Activated naive CD8-positive, alpha-beta T cell treated with anti-CD3 and anti-CD28 coated beads for 36 hours (primary cell): ENCODE measurements around the gene CISTR. TPM values are rescaled to one million over a fixed set of nuclear protein-coding genes. Genes with fewer than 3 reads are reported as not detected.

Experiments
- DNase-seq: peaks from one replicate; pipeline ENCODE4 v3.0.0; 2021
- H3K27ac Mint-ChIP-seq: one replicate; pipeline ENCODE4 v1.8.0; 2022; ENCODE audit warnings: mild to moderate bottlenecking, moderate library complexity, mixed read lengths
- H3K27me3 Mint-ChIP-seq: one replicate; pipeline ENCODE4 v1.8.0; 2022; ENCODE audit warnings: mild to moderate bottlenecking, mixed read lengths
- H3K36me3 Mint-ChIP-seq: one replicate; pipeline ENCODE4 v1.8.0; 2021; ENCODE audit warnings: mild to moderate bottlenecking, mixed read lengths
- H3K4me1 Mint-ChIP-seq: one replicate; pipeline ENCODE4 v1.8.0; 2021; ENCODE audit warnings: mixed read lengths
- H3K4me3 Mint-ChIP-seq: one replicate; pipeline ENCODE4 v1.8.0; 2022; ENCODE audit warnings: mild to moderate bottlenecking, moderate library complexity, mixed read lengths
- H3K9me3 Mint-ChIP-seq: one replicate; pipeline ENCODE4 v1.8.0; 2022; ENCODE audit warnings: mixed read lengths
- total RNA-seq, 2 experiments: library from RNA; stranded (reverse); gene quantifications; one replicate each; pipeline ENCODE4 v1.2.3, GENCODE V29; 2021

Gene CISTR
- total RNA-seq, 2 experiments from 2014 or later = not detected

DNA sequence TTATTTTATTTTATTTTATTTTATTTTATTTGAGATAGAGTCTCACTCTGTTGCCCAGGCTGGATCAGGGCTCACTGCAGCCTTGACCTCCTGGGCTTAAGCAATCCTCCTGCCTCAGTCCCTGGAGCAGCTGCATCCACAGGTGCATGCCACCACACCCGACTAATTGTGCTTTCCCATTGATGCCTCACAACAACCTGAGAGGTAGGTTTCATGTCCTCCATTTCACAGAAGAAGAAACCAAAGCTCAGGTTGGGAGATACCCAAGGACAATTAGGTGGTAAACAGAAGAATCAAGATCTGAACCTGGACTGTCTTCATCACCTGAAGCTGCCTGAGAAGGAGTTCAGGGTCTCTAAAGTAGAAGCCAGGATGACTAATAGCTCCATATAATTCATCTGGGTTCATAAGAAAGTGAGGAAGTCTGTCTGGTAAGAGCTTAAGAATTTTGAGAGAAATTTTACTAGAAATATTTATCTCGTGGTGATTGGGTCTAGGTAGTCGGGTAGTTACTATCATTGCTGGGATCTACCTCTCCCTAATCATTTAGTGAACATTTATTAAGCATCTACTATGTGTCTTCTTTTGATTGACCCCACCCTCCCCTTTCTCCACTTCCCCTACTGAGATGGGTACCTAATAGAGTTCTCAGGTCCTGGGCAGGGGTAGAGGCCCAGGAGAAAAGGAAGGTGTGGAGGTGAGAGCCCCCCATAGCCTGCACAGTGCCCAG is 52.7 kb downstream of the CISTR start:
- DNase-seq = no peak
- no peaks in the 10 kb centered on the region for H3K36me3 Mint-ChIP-seq
- no peak overlapping the region for H3K27ac Mint-ChIP-seq
- no peaks in the 10 kb centered on the region for H3K9me3 Mint-ChIP-seq
- H3K4me1 Mint-ChIP-seq = peaks cover 29% of the 10 kb centered on the region
- H3K27me3 Mint-ChIP-seq = peaks cover 89% of the 10 kb centered on the region
- no peak overlapping the region for H3K4me3 Mint-ChIP-seq

DNA sequence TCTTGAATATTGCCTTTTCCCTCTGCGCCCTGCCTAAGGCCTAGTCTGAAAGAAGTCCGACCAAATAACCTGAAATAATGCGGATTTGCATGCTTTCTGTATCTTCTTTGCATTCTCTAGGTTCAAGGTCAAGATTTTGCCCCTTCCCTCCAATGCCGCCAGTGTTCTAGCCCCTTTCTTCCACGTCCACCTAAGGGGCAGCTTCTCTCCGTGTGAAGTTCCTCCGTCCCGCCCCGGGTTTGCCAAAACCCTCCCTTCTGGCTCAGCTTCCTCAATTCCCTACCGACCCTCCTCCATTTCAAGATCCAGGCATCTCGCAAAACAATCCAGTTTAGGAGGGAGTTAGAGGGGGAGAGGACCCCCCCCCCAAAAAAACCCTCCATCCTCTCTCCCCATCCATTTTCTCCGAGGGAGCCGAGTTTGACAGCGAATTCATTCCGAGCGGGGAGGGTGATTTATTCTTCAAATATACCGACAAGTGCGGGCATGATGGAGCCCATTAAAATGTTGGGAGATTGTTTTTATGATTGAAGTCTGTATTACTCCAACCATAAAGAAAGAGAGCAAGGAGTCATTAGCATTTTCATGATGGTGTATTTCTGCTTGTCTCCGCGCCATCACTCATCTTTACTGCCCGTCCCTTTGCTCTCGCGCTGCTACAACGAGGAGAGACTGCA is 55.0 kb downstream of the CISTR start:
- Mint-ChIP-seq H3K36me3 (no peaks in the 10 kb centered on the region), H3K27me3 (peaks cover 82% of the 10 kb centered on the region), H3K9me3 (no peaks in the 10 kb centered on the region), H3K4me1 (peaks cover 28% of the 10 kb centered on the region), H3K27ac (no peak overlapping the region), H3K4me3 (peak overlapping the region; percentile 35)
- DNase-seq = no peak

Other genes starting within 250 kb of the CISTR start
- not detected for gene NPFF, start 244.5 kb downstream of the CISTR start, total RNA-seq
- 10 to 100 TPM; 22.8 to 23.6 TPM for gene ATF7, start 125.6 kb downstream of the CISTR start, total RNA-seq
- 100 to 1,000 TPM; 274 to 286 TPM for gene ATP5MC2, start 75.9 kb downstream of the CISTR start, total RNA-seq
- 1 to 10 TPM; 8.8 to 9.6 TPM for gene CALCOCO1, start 24.5 kb downstream of the CISTR start, total RNA-seq
- not detected for gene HOXC13, start 186.9 kb upstream of the CISTR start, total RNA-seq
- not detected for gene HOXC12, start 202.9 kb upstream of the CISTR start, total RNA-seq
- not detected for gene HOXC11, start 221.1 kb upstream of the CISTR start, total RNA-seq
- gene HOTAIR, start 223.0 kb upstream of the CISTR start, total RNA-seq = not detected
- not detected for gene HOXC10, start 233.2 kb upstream of the CISTR start, total RNA-seq
- not detected for gene HOXC9, start 248.2 kb upstream of the CISTR start, total RNA-seq